ENCODE results near the gene SPAG17. TPM values are rescaled to one million over a fixed set of nuclear protein-coding genes. Genes with fewer than 3 reads are reported as not detected.

SPAG17 gene
- total and polyA plus RNA-seq, 2 of the 4 experiments (the other 2 are of a cell fraction), result 0.10 TPM; not detected in 1

- ChIA-PET POLR2A (ENCODE audit: unreplicated experiment) (no interaction called here), CTCF (no interaction called here)
- no TSS peak for BruUV-seq (replicated peaks)
- Histone ChIP-seq H3K14ac (replicated peaks; ENCODE audit: low read depth, low read length) (no peak overlapping the region), H3K23ac (ENCODE audit: low read depth, low read length) (no peak overlapping the region), H2BK120ac (ENCODE audit: low read depth, low read length) (no peak overlapping the region), H2BK15ac (ENCODE audit: low read depth, low read length) (no peak overlapping the region), H3K36me3 (ENCODE audit: control insufficient read depth, insufficient read depth, low read length) (no peaks in the 10 kb centered on the region), H3K4me2 (ENCODE audit: low read depth, low read length) (no peak overlapping the region), H3K18ac (ENCODE audit: low read depth, low read length) (no peak overlapping the region), H4K8ac (ENCODE audit: low read depth in 2 of 2, low read length in 2 of 2) (no peak overlapping the region), H4K20me1 (ENCODE audit: insufficient read depth, low read length) (no peaks in the 10 kb centered on the region), H3K9ac (ENCODE audit: low read depth, low read length) (no peak overlapping the region), H3K4ac (ENCODE audit: low read depth, low read length) (no peak overlapping the region), H3K4me3 (ENCODE audit: insufficient read depth, low read depth, low read length) (no peak overlapping the region), H3K9me3 (ENCODE audit: control insufficient read depth, insufficient read depth, low read length) (no peaks in the 10 kb centered on the region), H3K79me1 (ENCODE audit: low read depth in 1 of 2, low read length in 2 of 2) (no peaks in the 10 kb centered on the region), H3K27ac (ENCODE audit: insufficient read depth, low read length) (no peak overlapping the region), H2BK5ac (ENCODE audit: low read depth, low read length, poor library complexity, severe bottlenecking) (no peak overlapping the region), H4K5ac (ENCODE audit: low read depth, low read length) (no peak overlapping the region), H2AFZ (replicated peaks; ENCODE audit: low read length, poor library complexity) (no peak overlapping the region), H2BK20ac (ENCODE audit: low read depth, low read length) (no peak overlapping the region), H3K9me1 (ENCODE audit: insufficient read depth, low read length) (no peaks in the 10 kb centered on the region), H3K56ac (ENCODE audit: extremely low read depth, insufficient read depth, low read length) (no peak overlapping the region), H4K91ac (ENCODE audit: insufficient read depth, low read depth, low read length) (no peak overlapping the region), H3K4me1 (ENCODE audit: control insufficient read depth, insufficient read depth, low read length) (no peaks in the 10 kb centered on the region), H2AK9ac (replicated peaks; ENCODE audit: low read depth, low read length, poor library complexity) (no peak overlapping the region), H2AK5ac (ENCODE audit: low read depth, low read length) (no peak overlapping the region), H3K27me3 (ENCODE audit: control insufficient read depth, insufficient read depth, low read length) (peaks cover 3% of the 10 kb centered on the region)
- in situ Hi-C loops (cut with MboI; ENCODE audit: low sequenced_read_pairs), result no loop called here
- intact Hi-C loops (cut with micrococcal nuclease), result no loop called here
- no peak for DNase-seq
- WGBS, 2 experiments (ENCODE audit: extremely low coverage in 2 of 2, insufficient read length in 1 of 2), result no CpG with 5 or more reads among the region's 1 CpG
- dilution Hi-C loops (cut with HindIII; ENCODE audit: low sequenced_read_pairs, unreplicated experiment), result no loop called here
- TF ChIP-seq MAFK (IDR thresholded peaks at IDR 0.05; ENCODE audit: low read depth, low read length) (no peak), RAD21 (IDR thresholded peaks at IDR 0.05; ENCODE audit: low read length) (no peak), BHLHE40 (IDR thresholded peaks at IDR 0.05; ENCODE audit: low read depth, low read length) (no peak), RCOR1 (IDR thresholded peaks at IDR 0.05; ENCODE audit: insufficient replicate concordance, low read length) (no peak), ELK1 (IDR thresholded peaks at IDR 0.05; ENCODE audit: borderline replicate concordance, low read depth, low read length) (no peak), FOS (IDR thresholded peaks at IDR 0.05; ENCODE audit: low read depth, low read length) (no peak), SMC3 (IDR thresholded peaks at IDR 0.05; ENCODE audit: low read depth, low read length) (no peak), CEBPB (IDR thresholded peaks at IDR 0.05; ENCODE audit: low read depth, low read length) (no peak), NFE2L2 (IDR thresholded peaks at IDR 0.05; ENCODE audit: low read depth, low read length) (no peak), MXI1 (IDR thresholded peaks at IDR 0.05; ENCODE audit: borderline replicate concordance, low read depth, low read length) (no peak), CHD1 (IDR thresholded peaks at IDR 0.05; ENCODE audit: low read depth, low read length) (no peak), CTCF (conservative IDR thresholded peaks at IDR 0.05; ENCODE audit: low read depth, low read length) (no peak), MAZ (IDR thresholded peaks at IDR 0.05; ENCODE audit: borderline replicate concordance, low read depth, low read length) (no peak), POLR2A (IDR thresholded peaks at IDR 0.05; ENCODE audit: low read depth, low read length) (no peak), RFX5 (IDR thresholded peaks at IDR 0.05; ENCODE audit: low read depth, low read length) (no peak), USF2 (IDR thresholded peaks at IDR 0.05; ENCODE audit: low read depth, low read length) (no peak)
- no peak for ATAC-seq (ENCODE audit: low read depth)
These were observed 199.8 kb downstream of the SPAG17 start for GRCh38 chr1:117985239-117985638.

All from IMR-90 (cell line).